ENCODE results near the gene ACO1. TPM values are rescaled to one million over a fixed set of nuclear protein-coding genes. Genes with fewer than 3 reads are reported as not detected.

The ACO1 gene
- total RNA-seq, 1 donor = 15.3 TPM

GRCh38 chr9:32486839-32487562 lies 102.6 kb downstream of the ACO1 start:
- no peak for DNase-seq (ENCODE audit: low read depth in 2 of 3, low spot score in 2 of 3)

- no peak for DNase-seq (ENCODE audit: low read depth in 2 of 3, low spot score in 2 of 3)
These were observed 103.5 kb downstream of the ACO1 start for GRCh38 chr9:32487981-32488380.

- DNase-seq (ENCODE audit: low read depth in 2 of 3, low spot score in 2 of 3) = no peak
These were observed 106.2 kb downstream of the ACO1 start for GRCh38 chr9:32490601-32491000.

- no peak for DNase-seq (ENCODE audit: low read depth in 2 of 3, low spot score in 2 of 3)
These were observed 113.5 kb downstream of the ACO1 start for GRCh38 chr9:32497921-32498320.

GRCh38 chr9:32500768-32501167 lies 116.3 kb downstream of the ACO1 start:
- DNase-seq (ENCODE audit: low read depth in 2 of 3, low spot score in 2 of 3) = no peak

- no peak for DNase-seq (ENCODE audit: low read depth in 2 of 3, low spot score in 2 of 3)
These were observed 117.4 kb downstream of the ACO1 start for GRCh38 chr9:32501868-32502267.

GRCh38 chr9:32502464-32502863 lies 118.0 kb downstream of the ACO1 start:
- DNase-seq (ENCODE audit: low read depth in 2 of 3, low spot score in 2 of 3) = no peak

GRCh38 chr9:32503008-32503407 lies 118.6 kb downstream of the ACO1 start:
- DNase-seq (ENCODE audit: low read depth in 2 of 3, low spot score in 2 of 3) = no peak

Other genes starting within 250 kb of the ACO1 start
- 9.4 TPM for gene RIGI, start 141.6 kb downstream of the ACO1 start, total RNA-seq
- gene SMIM27, start 167.7 kb downstream of the ACO1 start, total RNA-seq = 9.2 TPM
- gene TOPORS, start 167.9 kb downstream of the ACO1 start, total RNA-seq = 29.6 TPM
- gene NDUFB6, start 188.5 kb downstream of the ACO1 start, total RNA-seq = 12.4 TPM

Data from hematopoietic multipotent progenitor cell (in vitro differentiated cells).